Spleen (tissue), 11 donors: Measurements from ENCODE around the gene LYPLA2. TPM values are rescaled to one million over a fixed set of nuclear protein-coding genes. Genes with fewer than 3 reads are reported as not detected.
"Not testable (repeated sequence)": the region's sequence is repeated elsewhere in the genome, so short reads cannot be mapped to it uniquely, and the experiment has no call there.

ENCODE experiments used
- DNase-seq: peaks from one replicate; pipeline ENCODE4 v3.0.0-alpha.2; 2020
- H3K27ac ChIP-seq, 8 donors: fragments of 200-600 bp; sonication (generic) in 7 of 8; 1 replicate in 4 of 8; 2 replicates in 4 of 8; pipeline versions ENCODE4 v1.5.0 to v1.8.0; 2016 to 2021; ENCODE audit warnings: inconsistent platforms in 4 of 8, mild to moderate bottlenecking in 4 of 8, moderate library complexity in 1 of 8
- H3K27me3 ChIP-seq, 7 donors: fragments of 200-600 bp; sonication (generic) in 6 of 7; replicated peaks in 1 of 7; 1 replicate in 4 of 7; 2 replicates in 3 of 7; pipeline versions ENCODE4 v1.5.0 to v1.8.0; 2016 to 2021; ENCODE audit warnings: inconsistent platforms in 3 of 7, mild to moderate bottlenecking in 1 of 7
- H3K36me3 ChIP-seq, 6 donors: fragments of 200-600 bp; sonication (generic) in 5 of 6; 1 replicate in 4 of 6; 2 replicates in 2 of 6; pipeline versions ENCODE4 v1.5.0 to v1.8.0; 2016 to 2021; ENCODE audit warnings: inconsistent platforms in 2 of 6
- H3K4me1 ChIP-seq, 6 donors: fragments of 200-600 bp; sonication (generic) in 5 of 6; 1 replicate in 3 of 6; 2 replicates in 3 of 6; pipeline versions ENCODE4 v1.5.0 to v1.8.0; 2016 to 2021; ENCODE audit warnings: inconsistent platforms in 3 of 6
- H3K4me3 ChIP-seq, 8 donors: fragments of 200-600 bp; sonication (generic) in 7 of 8; 1 replicate in 4 of 8; 2 replicates in 4 of 8; pipeline versions ENCODE4 v1.5.0 to v1.8.0; 2016 to 2021; ENCODE audit warnings: inconsistent platforms in 4 of 8, mild to moderate bottlenecking in 4 of 8, moderate library complexity in 2 of 8
- H3K9me3 ChIP-seq, 8 donors: fragments of 200-600 bp; sonication (generic) in 7 of 8; 1 replicate in 4 of 8; 2 replicates in 4 of 8; pipeline versions ENCODE4 v1.5.0 to v1.8.0; 2016 to 2021; ENCODE audit warnings: inconsistent platforms in 4 of 8
- POLR2A ChIP-seq, 3 donors: fragments of 450-650 bp; IDR thresholded peaks; one replicate each; pipeline ENCODE4 v1.5.1; 2017; ENCODE audit warnings: antibody characterized with exemption in 3 of 3, mild to moderate bottlenecking in 1 of 3
- POLR2AphosphoS5 ChIP-seq, 3 donors: sonication (generic); formaldehyde crosslinking; IDR thresholded peaks; one replicate each; pipeline ENCODE4 v1.5.1; 2017; ENCODE audit warnings: antibody characterized with exemption in 3 of 3
- WGBS, 5 donors: extraction: QIAGEN DNeasy Blood & Tissue Kit in 3 of 5; methylation state at CpG; one replicate each; pipeline versions ENCODE4 v1.1.5 to v1.1.7; 2013 to 2018; 5-methylcytosine and 5-hydroxymethylcytosine counted together
- intact Hi-C: fragments of 100-400 bp; cut with DNase I; formaldehyde crosslinking; loops from one replicate; pipeline ENCODE4 v1.15.0; 2023; ENCODE audit warnings: low total_unique reads
- polyA plus RNA-seq, 3 donors: library from polyadenylated mRNA; stranded (reverse); fragments of 200-250 nt; gene quantifications; one replicate each; pipeline ENCODE4 v1.2.1, GENCODE V29; 2013
- total RNA-seq, 7 donors: library from RNA; depleted of rRNA in 3 of 7; stranded (reverse); fragments of >200 nt in 3 of 7; fragmentation: NEBNext Ultra II Directional in 4 of 7; extraction: Animal tissue kit (Norgen Biotek cat#: 25700) in 4 of 7; gene quantifications; one replicate each; pipeline versions ENCODE4 v1.1.0 to v1.2.1, GENCODE V29; 2016 to 2021
- TF ChIP-seq, protein P1 (sequence below), 11 experiments: fragments of 200-600 bp in 7 of 11; fragments of 450-650 bp in 4 of 11; sonication (generic) in 4 of 11; IDR thresholded peaks in 8 of 11; conservative IDR thresholded peaks in 3 of 11; 1 replicate in 7 of 11; 2 replicates in 4 of 11; pipeline versions ENCODE4 v1.4.0 to v1.8.0; 2016 to 2021; ENCODE audit warnings: antibody characterized with exemption in 11 of 11, inconsistent platforms in 4 of 11, mild to moderate bottlenecking in 1 of 11
- donor health status: healthy with polysubstance abuse.
- donor health status: DM: no; HTN: no; CAD: no; lungs with moderate emphysema.
- donor health status: DM: no; HTN: no; CAD: no.
- donor health status: Bipolar disorder and iron deficiency.
- donor health status: healthy.
- donor health status: DM: no; HTN: no; CAD: no.
- donor health status: DM: yes; HTN: yes; CAD: no.

LYPLA2 gene
- total and polyA plus RNA-seq, 10 donors: 46.9 to 87.5 (median 55.8) TPM

DNA sequence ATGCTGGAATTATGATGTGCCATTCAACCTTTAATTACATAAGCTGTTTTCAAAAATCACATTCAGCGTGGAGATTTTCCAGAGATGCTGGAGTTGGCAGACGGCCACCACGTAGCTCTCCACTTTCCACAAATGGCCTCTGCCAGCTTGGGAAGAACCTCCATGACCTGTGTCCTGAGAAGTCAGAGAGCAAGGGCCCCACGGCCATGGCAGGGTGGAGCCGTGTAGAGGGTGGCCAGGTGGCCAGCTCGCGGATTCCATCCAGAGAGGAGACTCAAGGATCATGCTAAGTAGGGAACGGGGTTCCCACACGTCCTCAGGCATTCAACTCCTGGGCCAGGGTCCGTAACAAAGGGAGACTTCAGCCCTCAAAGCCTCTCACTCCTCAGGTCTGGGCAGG lies 10.9 kb downstream of the LYPLA2 start:
- Histone ChIP-seq H3K9me3 (no peaks in the 10 kb centered on the region), H3K36me3 (peaks cover 0 to 64% (median 16%) of the 10 kb centered on the region in 6 donors), H3K4me1 (peaks cover 5 to 60% (median 34%) of the 10 kb centered on the region in 6 donors), H3K27ac (peak overlapping the region in 3 of 8 donors; percentile 95 to 96 (median 96)), H3K27me3 (no peaks in the 10 kb centered on the region), H3K4me3 (peak overlapping the region in 2 of 8 donors; percentile 87 to 98)
- 71 to 78% (median 73%) methylated on average over 10 of the region's 10 CpGs for WGBS, 5 donors
- peak; percentile 82 for DNase-seq
- intact Hi-C loops: no loop called here
- no peak for TF ChIP-seq POLR2A (IDR thresholded peaks at IDR 0.05)
- no peak for TF ChIP-seq POLR2AphosphoS5 (IDR thresholded peaks at IDR 0.05)
- TF ChIP-seq, protein P1, sequence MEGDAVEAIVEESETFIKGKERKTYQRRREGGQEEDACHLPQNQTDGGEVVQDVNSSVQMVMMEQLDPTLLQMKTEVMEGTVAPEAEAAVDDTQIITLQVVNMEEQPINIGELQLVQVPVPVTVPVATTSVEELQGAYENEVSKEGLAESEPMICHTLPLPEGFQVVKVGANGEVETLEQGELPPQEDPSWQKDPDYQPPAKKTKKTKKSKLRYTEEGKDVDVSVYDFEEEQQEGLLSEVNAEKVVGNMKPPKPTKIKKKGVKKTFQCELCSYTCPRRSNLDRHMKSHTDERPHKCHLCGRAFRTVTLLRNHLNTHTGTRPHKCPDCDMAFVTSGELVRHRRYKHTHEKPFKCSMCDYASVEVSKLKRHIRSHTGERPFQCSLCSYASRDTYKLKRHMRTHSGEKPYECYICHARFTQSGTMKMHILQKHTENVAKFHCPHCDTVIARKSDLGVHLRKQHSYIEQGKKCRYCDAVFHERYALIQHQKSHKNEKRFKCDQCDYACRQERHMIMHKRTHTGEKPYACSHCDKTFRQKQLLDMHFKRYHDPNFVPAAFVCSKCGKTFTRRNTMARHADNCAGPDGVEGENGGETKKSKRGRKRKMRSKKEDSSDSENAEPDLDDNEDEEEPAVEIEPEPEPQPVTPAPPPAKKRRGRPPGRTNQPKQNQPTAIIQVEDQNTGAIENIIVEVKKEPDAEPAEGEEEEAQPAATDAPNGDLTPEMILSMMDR (IDR thresholded peaks at IDR 0.05 in 8 of 11, conservative IDR thresholded peaks at IDR 0.05 in 3 of 11): no peak

DNA sequence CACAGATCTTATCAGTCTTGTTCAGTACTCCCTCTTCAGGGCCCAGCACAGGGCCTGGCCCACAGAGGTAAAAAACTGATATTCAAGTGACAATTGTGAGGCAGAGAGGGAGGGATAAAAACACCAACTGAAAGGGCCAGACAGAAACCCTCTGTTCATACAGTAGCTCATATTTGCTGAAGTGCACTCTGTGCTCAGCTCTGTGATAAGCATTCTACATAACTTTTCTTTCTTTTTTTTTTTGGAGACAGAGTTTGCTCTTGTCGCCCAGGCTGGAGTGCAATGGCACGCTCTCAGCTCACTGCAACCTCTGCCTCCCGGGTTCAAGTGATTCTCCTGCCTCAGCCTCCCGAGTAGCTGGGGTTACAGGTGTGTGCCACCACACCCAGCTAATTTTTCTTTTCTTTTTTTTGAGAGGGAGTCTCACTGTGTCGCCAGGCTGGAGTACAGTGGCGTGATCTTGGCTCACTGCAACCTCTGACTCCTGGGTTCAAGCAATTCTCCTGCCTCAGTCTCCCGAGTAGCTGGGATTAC lies 11.9 kb downstream of the LYPLA2 start:
- peak overlapping the region in 1 of 8 donors; percentile 95 for H3K27ac ChIP-seq
- intact Hi-C loops, H3K4me3 ChIP-seq, H3K9me3 ChIP-seq, H3K27me3 ChIP-seq: not testable (repeated sequence)
- 88 to 97% (median 96%) methylated on average over 7 of the region's 7 CpGs for WGBS, 5 donors
- H3K36me3 ChIP-seq: peaks cover 0 to 64% (median 12%) of the 10 kb centered on the region in 6 donors
- DNase-seq: peak; percentile 29
- peaks cover 5 to 60% (median 35%) of the 10 kb centered on the region in 6 donors for H3K4me1 ChIP-seq

DNA sequence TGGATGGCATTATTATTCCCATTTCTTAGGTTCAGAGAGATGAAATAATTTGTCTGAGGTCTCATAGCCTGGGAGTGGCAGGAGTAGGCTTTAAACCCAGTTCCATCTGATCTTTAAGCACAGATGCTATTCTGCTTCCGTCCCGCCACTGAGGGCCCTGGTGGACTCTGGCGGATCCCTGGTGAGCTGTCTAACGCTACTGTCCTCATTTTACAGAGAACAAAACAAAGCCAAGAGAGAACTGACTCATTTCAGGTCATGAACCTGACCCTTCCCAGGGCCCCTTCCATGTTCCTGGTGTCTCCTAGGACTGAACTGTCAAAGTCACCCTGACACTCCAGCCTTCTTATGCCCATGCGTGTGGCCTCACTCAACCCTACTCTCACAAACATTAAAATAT lies 12.7 kb downstream of the LYPLA2 start:
- Histone ChIP-seq H3K36me3 (peaks cover 0 to 64% (median 16%) of the 10 kb centered on the region in 6 donors), H3K27ac (peak overlapping the region in 2 of 8 donors; percentile 30 to 59), H3K9me3 (no peaks in the 10 kb centered on the region), H3K4me3 (no peak overlapping the region), H3K27me3 (no peaks in the 10 kb centered on the region), H3K4me1 (peaks cover 5 to 55% (median 32%) of the 10 kb centered on the region in 6 donors)
- 92 to 95% (median 95%) methylated on average over 5 of the region's 5 CpGs for WGBS, 5 donors
- TF ChIP-seq POLR2A (IDR thresholded peaks at IDR 0.05) (no peak), POLR2AphosphoS5 (IDR thresholded peaks at IDR 0.05) (no peak)
- TF ChIP-seq, protein P1 (IDR thresholded peaks at IDR 0.05 in 8 of 11, conservative IDR thresholded peaks at IDR 0.05 in 3 of 11): no peak
- peak; percentile 41 for DNase-seq
- intact Hi-C loops: no loop called here

DNA sequence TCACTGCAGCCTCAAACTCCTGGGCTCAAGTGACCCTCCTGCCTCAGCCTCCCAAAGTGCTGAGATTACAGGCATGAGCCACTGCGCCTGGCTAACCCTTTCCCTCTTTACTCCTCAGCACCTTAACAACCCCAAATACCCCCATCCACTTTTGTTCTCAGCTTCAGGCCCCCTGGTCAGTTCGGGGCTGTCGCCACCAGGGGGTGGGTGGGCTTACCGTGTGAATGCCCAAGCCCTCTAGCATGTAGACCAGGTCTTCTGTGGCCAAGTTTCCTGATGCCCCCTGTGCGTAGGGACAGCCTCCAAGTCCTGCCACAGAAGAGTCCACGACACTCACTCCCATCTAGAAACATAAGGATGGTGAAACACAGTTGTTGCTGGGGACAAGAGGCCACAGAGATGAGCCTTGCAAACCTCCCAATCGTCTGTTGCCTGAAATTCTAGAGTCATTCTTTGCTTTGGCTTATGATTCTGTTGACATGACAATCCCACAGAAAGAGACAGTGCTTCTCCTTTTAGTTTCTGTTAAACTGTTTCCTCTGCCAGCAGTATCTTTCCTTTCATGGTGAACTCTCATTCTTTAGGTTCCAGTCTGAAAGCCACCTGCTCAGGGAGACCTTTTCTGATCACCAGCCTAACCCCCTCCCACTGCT lies 13.4 kb downstream of the LYPLA2 start:
- WGBS, 5 donors: 71 to 84% (median 79%) methylated on average over 7 of the region's 7 CpGs
- peaks cover 5 to 52% (median 26%) of the 10 kb centered on the region in 6 donors for H3K4me1 ChIP-seq
- H3K27me3 ChIP-seq: no peaks in the 10 kb centered on the region
- no peaks in the 10 kb centered on the region for H3K9me3 ChIP-seq
- no peak overlapping the region for H3K4me3 ChIP-seq
- TF ChIP-seq, protein P1 (IDR thresholded peaks at IDR 0.05 in 8 of 11, conservative IDR thresholded peaks at IDR 0.05 in 3 of 11): no peak
- TF ChIP-seq POLR2A (IDR thresholded peaks at IDR 0.05) (no peak), POLR2AphosphoS5 (IDR thresholded peaks at IDR 0.05) (no peak)
- peak overlapping the region in 4 of 8 donors; percentile 18 to 59 (median 32) for H3K27ac ChIP-seq
- peak; percentile 70 for DNase-seq
- H3K36me3 ChIP-seq: peaks cover 0 to 60% (median 16%) of the 10 kb centered on the region in 6 donors
- intact Hi-C loops: no loop called here
